Activated T-cell treated with anti-CD3 and anti-CD28 coated beads, Interleukin-2, amount 50 U/mL, for 4 hours (primary cell): Measurements from ENCODE around the gene EMC6. TPM values are rescaled to one million over a fixed set of nuclear protein-coding genes. Genes with fewer than 3 reads are reported as not detected.

Experiments
- ATAC-seq, 2 donors: fragments of 200-7000 bp; cut with Tn5 transposase; one replicate each; pipeline ENCODE4 v1.10.0; 2021
- DNase-seq: peaks from one replicate; pipeline ENCODE4 v3.0.0-alpha.2; 2020
- H3K27me3 Mint-ChIP-seq: one replicate; pipeline ENCODE4 v1.8.0; 2021; ENCODE audit warnings: low read depth, mixed read lengths
- H3K36me3 Mint-ChIP-seq: one replicate; pipeline ENCODE4 v1.8.0; 2022; ENCODE audit warnings: mixed read lengths; ENCODE audit not compliant: insufficient read depth
- H3K4me1 Mint-ChIP-seq: one replicate; pipeline ENCODE4 v1.8.0; 2021; ENCODE audit warnings: low read depth, mixed read lengths
- H3K4me3 Mint-ChIP-seq: one replicate; pipeline ENCODE4 v1.8.0; 2021; ENCODE audit warnings: mild to moderate bottlenecking, moderate library complexity, mixed read lengths
- H3K9me3 Mint-ChIP-seq: one replicate; pipeline ENCODE4 v1.8.0; 2021; ENCODE audit warnings: mixed read lengths
- total RNA-seq, 3 donors: library from RNA; stranded (reverse); gene quantifications; one replicate each; pipeline ENCODE4 v1.2.1, GENCODE V29; 2021

EMC6 gene
- total RNA-seq, 3 donors from 2014 or later, result 66.3 to 99.5 (median 98.0) TPM

DNA sequence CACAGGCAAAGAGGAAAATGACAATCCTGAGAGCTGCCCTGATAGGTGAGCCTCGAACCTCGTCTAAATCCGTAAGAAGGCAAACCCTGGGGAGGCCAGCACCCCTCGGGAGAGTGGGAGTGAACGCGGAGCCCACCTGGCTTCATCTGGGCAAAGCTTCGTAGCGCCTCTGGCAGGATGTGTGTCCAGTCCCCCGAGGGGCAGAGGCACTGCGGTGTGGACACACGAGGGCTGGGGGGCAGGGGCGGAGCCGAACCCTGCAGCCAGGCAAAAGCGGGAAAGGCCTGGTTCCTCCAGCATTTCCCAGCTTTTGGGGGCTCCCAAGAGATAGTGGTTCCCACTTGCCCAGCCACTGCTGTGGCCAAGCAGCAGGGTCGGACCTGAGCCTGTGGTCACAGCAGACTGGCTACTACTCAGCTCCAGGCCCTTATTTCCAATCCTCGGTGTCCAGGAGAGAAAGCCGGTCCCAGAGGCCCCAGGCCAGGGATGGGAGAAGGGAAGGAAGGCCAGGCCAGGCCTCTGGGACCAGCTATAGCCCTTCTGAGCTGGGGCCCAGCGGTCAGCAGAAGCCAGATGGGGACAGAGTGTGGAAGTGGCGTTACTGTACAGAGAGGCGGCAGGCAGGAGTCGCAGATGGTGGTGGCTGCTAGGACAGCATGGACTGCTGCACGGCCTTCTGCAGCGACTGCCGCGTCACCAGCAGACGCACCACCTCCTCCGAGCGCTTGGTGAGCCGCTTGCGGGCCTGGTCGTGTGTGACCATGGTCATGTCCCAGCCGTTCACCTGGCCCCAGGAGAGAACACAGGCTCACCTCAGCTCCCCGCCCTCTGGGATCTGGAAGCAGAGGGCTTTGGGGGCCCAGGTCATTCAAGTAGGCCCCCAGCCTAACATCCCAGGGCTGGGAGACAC is 5.3 kb upstream of the EMC6 start:
- no peak overlapping the region for H3K4me3 Mint-ChIP-seq
- ATAC-seq, result no peak
- peaks cover 13% of the 10 kb centered on the region for H3K4me1 Mint-ChIP-seq
- H3K9me3 Mint-ChIP-seq, result no peaks in the 10 kb centered on the region
- no peak for DNase-seq
- H3K27me3 Mint-ChIP-seq, result no peaks in the 10 kb centered on the region
- H3K36me3 Mint-ChIP-seq, result no peaks in the 10 kb centered on the region

GRCh38 chr17:3665834-3666233 is 2.8 kb upstream of the EMC6 start:
- Mint-ChIP-seq H3K4me3 (no peak overlapping the region), H3K36me3 (no peaks in the 10 kb centered on the region), H3K4me1 (peaks cover 19% of the 10 kb centered on the region), H3K9me3 (no peaks in the 10 kb centered on the region), H3K27me3 (no peaks in the 10 kb centered on the region)
- ATAC-seq (no peak), DNase-seq (no peak)

GRCh38 chr17:3666516-3666915 is 2.1 kb upstream of the EMC6 start:
- H3K27me3 Mint-ChIP-seq, result no peaks in the 10 kb centered on the region
- H3K9me3 Mint-ChIP-seq, result no peaks in the 10 kb centered on the region
- no peak for ATAC-seq
- peaks cover 19% of the 10 kb centered on the region for H3K4me1 Mint-ChIP-seq
- DNase-seq, result no peak
- H3K4me3 Mint-ChIP-seq, result peak overlapping the region; percentile 8
- no peaks in the 10 kb centered on the region for H3K36me3 Mint-ChIP-seq

DNA sequence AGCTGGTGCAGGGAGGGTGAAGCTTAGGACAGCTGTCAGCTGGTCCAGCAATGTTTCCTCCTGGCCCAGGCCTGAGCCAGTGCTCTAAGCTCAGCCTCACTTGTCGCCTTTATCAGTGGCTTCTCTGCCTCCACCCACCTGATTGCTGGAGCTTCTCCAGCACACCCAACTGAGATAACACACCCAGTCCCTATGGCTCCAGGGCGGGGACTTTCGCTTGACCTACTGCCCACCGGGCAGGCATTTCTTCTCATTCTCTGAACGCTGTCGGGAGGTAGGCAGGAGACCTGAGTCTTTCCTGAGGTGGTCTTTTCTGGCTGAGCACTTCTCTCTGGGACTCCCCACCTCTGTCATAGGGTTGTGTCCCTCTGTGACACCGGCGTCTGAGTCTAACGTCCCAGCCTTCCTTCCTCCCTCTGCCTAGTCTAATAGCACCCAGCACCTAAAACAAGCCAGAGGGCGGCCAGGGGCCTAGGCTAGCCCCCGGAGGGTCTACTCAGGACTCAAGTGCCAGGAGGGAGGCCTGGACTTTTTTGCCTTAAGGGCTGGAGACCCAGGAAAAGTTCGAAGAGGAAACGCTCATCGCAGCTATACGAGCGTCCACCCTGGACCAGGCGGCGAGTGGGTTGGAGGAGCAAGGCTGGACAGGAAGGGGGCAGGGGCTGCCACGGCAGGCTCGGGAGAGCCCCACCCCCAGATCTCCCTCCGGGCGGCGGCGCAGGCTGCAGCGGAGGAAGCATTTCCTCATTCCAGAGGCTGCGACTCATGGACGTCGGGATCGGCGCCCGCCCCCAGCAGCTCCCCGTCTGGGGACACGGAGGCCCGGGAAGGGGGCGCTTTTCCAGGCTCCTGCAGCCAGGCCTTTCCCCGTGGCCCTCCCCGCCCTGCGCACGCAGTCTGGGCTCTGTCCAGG is 990 bp upstream of the EMC6 start:
- peak overlapping the region; percentile 94 for H3K4me3 Mint-ChIP-seq
- peak; percentile 1 to 3 for ATAC-seq

DNA sequence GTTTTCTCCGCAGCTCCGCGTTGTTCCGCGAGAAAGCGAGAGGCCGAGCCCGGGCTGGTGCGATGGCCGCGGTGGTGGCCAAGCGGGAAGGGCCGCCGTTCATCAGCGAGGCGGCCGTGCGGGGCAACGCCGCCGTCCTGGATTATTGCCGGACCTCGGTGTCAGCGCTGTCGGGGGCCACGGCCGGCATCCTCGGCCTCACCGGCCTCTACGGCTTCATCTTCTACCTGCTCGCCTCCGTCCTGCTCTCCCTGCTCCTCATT is 404 bp downstream of the EMC6 start:
- Mint-ChIP-seq H3K4me3 (peak overlapping the region; percentile 94), H3K27me3 (no peaks in the 10 kb centered on the region), H3K4me1 (peaks cover 19% of the 10 kb centered on the region), H3K9me3 (no peaks in the 10 kb centered on the region), H3K36me3 (no peaks in the 10 kb centered on the region)
- no peak for ATAC-seq
- DNase-seq, result no peak

More for the DNA sequence above, 990 bp upstream of the EMC6 start:
- Mint-ChIP-seq H3K36me3 (no peaks in the 10 kb centered on the region), H3K9me3 (no peaks in the 10 kb centered on the region), H3K4me1 (peaks cover 19% of the 10 kb centered on the region), H3K27me3 (no peaks in the 10 kb centered on the region)
- peak; percentile 10 for DNase-seq

DNA sequence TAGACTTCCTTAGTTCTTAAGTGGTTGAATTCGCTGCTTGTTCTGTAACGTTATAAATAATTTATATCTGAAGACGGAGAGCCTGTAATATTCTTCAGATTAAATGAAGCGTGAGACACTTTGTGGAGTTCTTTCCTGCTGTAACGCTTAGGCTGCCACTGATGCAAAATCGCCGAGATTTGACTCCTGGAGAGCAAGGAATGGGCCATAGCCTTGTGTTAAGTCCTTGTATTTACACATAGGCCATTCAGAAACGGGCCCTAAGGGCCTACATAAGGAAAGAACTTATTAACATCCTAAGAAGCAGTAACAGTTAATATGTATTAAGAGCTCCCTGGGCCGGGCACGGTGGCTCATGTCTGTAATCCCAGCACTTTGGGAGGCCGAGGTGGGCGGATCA is 936 bp downstream of the EMC6 start:
- DNase-seq, result no peak
- Mint-ChIP-seq H3K27me3 (no peaks in the 10 kb centered on the region), H3K4me3 (peak overlapping the region; percentile 94), H3K9me3 (no peaks in the 10 kb centered on the region), H3K36me3 (no peaks in the 10 kb centered on the region), H3K4me1 (peaks cover 19% of the 10 kb centered on the region)
- ATAC-seq, result no peak

DNA sequence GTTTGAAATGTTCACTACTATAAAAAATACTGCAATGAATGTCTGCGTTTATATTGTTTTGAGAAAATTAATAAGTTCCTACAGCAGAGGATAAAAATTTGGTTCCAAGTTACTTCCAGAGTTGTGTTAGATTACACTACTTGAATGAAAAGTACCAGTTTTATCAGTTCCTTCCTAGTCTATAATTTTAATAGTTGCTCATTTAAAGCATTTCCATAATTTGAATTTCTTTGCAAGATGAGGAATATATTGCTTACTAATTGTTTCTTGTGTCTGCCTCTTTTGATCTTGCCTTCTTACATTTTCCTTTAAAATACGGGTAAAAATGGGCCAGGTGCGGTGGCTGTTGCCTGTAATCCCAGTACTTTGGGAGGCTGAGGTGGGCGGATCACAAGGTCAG is 4.0 kb downstream of the EMC6 start:
- H3K4me1 Mint-ChIP-seq, result peaks cover 9% of the 10 kb centered on the region
- H3K27me3 Mint-ChIP-seq, result no peaks in the 10 kb centered on the region
- peaks cover 3% of the 10 kb centered on the region for H3K36me3 Mint-ChIP-seq
- no peak overlapping the region for H3K4me3 Mint-ChIP-seq
- ATAC-seq (no peak), DNase-seq (no peak)
- no peaks in the 10 kb centered on the region for H3K9me3 Mint-ChIP-seq

DNA sequence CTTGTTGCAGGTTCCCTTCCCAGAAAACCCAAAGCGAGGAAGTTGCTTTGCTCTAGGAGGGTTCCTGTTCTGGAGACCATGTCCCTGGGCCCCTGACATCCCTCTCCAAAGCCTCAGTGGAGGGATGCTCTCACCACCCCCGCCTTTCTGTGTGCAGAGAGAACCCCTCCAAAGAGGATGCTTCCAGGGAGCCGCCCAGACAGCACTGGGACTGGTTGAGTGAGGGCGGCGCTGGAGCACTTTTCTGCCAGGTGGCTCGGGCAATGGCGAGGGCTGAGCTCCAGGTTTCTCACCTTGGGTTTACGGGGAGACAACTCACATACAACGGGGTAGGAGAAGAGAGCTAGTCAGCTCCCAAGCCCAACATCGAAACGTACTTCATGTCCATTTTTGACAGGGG is 7.3 kb downstream of the EMC6 start:
- no peak for ATAC-seq
- H3K4me3 Mint-ChIP-seq, result no peak overlapping the region
- no peaks in the 10 kb centered on the region for H3K9me3 Mint-ChIP-seq
- no peak for DNase-seq
- no peaks in the 10 kb centered on the region for H3K4me1 Mint-ChIP-seq
- H3K27me3 Mint-ChIP-seq, result no peaks in the 10 kb centered on the region
- peaks cover 3% of the 10 kb centered on the region for H3K36me3 Mint-ChIP-seq

DNA sequence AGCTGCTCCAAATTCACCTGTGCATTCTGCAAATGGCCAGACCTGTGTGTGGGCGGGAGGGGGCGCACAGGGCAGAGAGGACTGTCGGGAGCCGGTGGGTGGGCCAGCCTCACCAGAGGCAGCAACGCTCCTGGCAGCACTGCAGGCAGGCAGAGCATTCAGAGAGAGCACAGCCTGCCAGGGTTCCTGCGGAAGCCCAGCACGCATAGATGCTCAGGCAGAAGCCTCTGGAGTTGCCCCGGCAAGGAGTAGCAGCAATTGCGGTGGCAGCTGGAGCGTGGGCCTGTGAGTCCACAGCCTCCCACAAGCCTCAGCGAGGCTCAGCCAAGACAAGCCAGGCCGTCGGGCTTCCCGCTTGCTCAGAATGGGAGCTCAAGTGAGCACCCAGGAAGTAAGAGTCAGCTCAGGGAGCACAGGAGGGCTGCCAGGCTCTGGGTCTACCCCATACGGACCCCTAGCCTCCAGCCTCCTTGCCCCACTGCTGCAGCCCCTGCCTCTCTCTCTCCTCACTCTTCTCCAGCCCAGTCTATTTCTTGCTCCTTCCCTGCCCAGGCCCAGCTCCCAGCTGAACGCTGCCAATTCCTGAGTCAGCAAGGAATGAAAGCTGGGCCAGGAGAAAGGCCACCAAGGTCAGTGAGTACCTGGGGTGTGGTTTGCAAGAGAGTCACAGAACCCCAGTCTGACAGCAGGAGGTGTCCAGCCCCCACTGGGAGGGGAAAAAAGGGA is 9.6 kb downstream of the EMC6 start:
- peaks cover 3% of the 10 kb centered on the region for H3K36me3 Mint-ChIP-seq
- no peak overlapping the region for H3K4me3 Mint-ChIP-seq
- H3K9me3 Mint-ChIP-seq, result no peaks in the 10 kb centered on the region
- H3K4me1 Mint-ChIP-seq, result peaks cover 5% of the 10 kb centered on the region
- H3K27me3 Mint-ChIP-seq, result no peaks in the 10 kb centered on the region
- ATAC-seq (no peak), DNase-seq (no peak)

GRCh38 chr17:3678821-3679530 is 10.4 kb downstream of the EMC6 start:
- H3K4me1 Mint-ChIP-seq, result peaks cover 7% of the 10 kb centered on the region
- ATAC-seq, result no peak
- no peaks in the 10 kb centered on the region for H3K9me3 Mint-ChIP-seq
- H3K36me3 Mint-ChIP-seq, result peaks cover 3% of the 10 kb centered on the region
- H3K4me3 Mint-ChIP-seq, result no peak overlapping the region
- DNase-seq, result no peak
- H3K27me3 Mint-ChIP-seq, result no peaks in the 10 kb centered on the region

DNA sequence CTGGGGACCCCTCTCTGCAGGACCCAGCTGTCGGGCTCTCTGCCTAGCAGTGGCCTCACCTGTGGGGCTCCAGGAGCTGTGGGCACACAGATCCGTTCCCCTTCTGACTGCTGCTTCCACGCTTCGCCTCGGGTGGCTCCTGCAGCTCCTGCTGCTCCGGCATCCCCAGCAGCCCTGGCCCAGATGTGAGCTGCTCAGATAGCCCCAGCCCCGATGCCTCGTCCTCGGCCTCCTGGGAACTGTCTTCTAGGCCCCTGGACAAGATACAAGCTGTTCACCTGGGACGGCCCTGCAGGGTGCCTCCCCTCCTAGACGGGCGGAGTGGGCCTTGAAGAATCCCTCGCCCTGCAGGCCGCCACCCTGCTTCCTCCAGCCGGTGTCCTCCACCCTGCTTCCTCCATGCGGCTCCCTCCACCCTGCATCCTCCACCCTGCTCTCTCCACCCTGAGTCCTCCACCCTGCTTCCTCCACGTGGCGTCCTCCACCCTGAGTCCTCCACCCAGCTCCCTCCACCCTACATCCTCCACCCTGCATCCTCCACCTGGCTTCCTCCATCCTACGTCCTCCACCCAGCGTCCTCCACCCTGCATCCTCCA is 11.0 kb downstream of the EMC6 start:
- Mint-ChIP-seq H3K36me3 (peaks cover 3% of the 10 kb centered on the region), H3K4me1 (peaks cover 7% of the 10 kb centered on the region), H3K9me3 (no peaks in the 10 kb centered on the region), H3K27me3 (no peaks in the 10 kb centered on the region), H3K4me3 (no peak overlapping the region)
- ATAC-seq (no peak), DNase-seq (no peak)

DNA sequence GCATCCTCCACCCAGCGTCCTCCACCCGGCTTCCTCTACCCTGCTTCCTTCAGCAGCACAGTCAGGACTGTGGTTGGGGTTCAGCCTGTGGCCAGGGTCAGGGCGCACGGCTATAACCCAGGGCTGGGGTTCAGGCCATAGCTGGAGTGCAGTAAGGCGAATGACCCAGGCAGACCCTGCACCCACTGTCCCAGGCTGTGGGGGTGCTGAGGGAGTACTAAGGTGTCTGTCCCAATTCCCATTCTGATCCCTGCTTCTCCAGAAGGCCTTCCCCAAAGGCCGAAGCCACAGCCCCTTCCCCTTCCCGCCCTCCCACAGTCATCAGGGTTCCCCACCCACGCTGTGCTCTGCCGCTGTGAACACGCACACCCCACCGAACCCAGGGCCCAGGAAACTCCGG is 12.4 kb downstream of the EMC6 start:
- H3K4me1 Mint-ChIP-seq, result peaks cover 7% of the 10 kb centered on the region
- DNase-seq (no peak), ATAC-seq (no peak)
- no peaks in the 10 kb centered on the region for H3K27me3 Mint-ChIP-seq
- H3K4me3 Mint-ChIP-seq, result no peak overlapping the region
- H3K36me3 Mint-ChIP-seq, result peaks cover under 1% of the 10 kb centered on the region
- H3K9me3 Mint-ChIP-seq, result no peaks in the 10 kb centered on the region

GRCh38 chr17:3681565-3681964 is 13.0 kb downstream of the EMC6 start:
- no peak for ATAC-seq
- Mint-ChIP-seq H3K36me3 (no peaks in the 10 kb centered on the region), H3K4me3 (no peak overlapping the region), H3K27me3 (no peaks in the 10 kb centered on the region), H3K4me1 (peaks cover 7% of the 10 kb centered on the region), H3K9me3 (no peaks in the 10 kb centered on the region)
- no peak for DNase-seq
